GM19455 (cell line): ENCODE data around the gene GYG2.
A peak's percentile ranks its signal among the peaks of the same experiment; 100 is the strongest.
"Not testable (repeated sequence)": the region's sequence is repeated elsewhere in the genome, so short reads cannot be mapped to it uniquely, and the experiment has no call there.

ENCODE experiments used
- ATAC-seq: cut with Tn5 transposase; IDR thresholded peaks from one replicate; pipeline ENCODE4 v1.9.1; 2021; ENCODE audit not compliant: unreplicated experiment

GYG2 gene

DNA sequence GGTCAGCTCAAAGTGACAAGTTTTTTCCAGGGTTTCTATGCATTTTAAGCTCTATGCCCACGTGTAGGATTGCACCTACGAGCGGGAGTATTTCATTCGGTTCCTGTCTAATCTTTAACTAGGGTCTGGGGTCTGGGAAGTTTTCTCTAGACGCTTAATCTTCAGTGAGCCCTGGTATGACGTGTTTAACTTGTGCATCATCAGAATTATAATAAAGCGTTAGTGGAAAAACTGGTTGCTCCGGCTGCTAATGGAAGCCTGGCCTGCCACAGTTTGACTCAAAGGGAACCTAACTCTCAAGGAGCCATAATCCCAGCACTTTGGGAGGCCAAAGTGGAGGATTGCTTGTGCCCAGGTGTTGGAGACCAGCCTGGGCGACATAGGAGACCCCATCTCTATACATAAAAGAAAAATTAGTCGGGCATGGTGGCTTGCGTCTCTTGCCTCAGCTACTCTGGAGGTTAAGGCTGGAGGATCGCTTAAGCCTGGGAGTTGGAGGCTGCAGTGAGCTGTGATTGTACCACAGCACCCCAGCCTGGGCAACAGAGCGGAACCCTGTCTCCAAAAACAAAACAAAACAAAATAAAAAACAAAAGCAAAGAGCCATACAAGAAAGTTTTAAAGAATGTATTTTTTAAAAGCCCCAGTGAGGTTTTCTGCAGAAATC is 70.2 kb downstream of the GYG2 start:
- no peak for ATAC-seq

DNA sequence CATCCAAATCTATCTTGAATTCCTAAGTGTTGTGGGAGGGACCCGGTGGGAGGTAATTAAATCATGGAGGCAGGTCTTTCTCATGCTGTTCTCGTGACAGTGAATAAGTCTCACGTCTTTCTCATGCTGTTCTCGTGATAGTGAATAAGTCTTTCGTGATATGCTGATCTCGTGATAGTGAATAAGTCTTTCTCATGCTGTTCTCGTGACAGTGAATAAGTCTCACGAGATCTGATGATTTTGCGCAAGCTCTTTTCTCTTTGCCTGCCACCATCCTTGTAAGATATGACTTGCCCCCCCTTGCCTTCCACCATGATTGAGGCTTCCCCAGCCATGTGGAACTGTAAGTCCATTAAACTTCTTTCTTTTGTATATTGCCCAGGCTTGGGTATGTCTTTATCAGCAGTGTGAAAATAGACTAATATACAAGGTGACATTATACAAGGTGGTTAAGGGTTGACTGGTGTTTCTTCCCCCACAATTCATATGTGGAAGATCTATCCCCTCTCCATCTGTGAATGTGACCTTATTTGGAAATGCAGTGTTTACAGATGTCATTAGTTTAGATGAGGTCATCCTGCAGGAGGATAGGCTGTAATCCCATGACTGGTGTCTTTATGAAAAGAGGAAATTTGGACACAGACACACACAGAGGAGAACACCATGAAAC is 72.8 kb downstream of the GYG2 start:
- no peak for ATAC-seq

DNA sequence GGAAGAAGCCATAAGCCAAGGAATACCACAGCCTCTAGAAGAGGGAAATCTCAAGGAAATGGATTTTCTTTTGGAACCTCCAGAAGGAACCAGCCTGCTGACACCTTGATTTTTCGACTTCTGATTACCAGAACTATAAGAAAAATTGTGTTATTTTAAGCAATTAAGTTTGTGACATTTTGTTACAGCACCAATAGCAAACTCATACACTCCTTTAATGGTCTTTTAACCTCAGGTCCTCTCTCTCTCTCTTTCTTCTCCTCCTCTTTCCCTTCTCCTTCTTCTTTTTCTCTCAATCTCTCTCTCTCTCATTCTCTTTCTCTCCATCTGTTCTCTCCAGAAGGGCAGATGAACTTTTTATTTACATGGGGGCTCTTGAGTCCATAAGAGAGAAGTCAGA is 74.1 kb downstream of the GYG2 start:
- ATAC-seq = no peak

GRCh38 chrX:2903366-2903765 is 74.6 kb downstream of the GYG2 start:
- ATAC-seq = no peak

GRCh38 chrX:2907295-2907694 is 78.6 kb downstream of the GYG2 start:
- ATAC-seq = no peak

DNA sequence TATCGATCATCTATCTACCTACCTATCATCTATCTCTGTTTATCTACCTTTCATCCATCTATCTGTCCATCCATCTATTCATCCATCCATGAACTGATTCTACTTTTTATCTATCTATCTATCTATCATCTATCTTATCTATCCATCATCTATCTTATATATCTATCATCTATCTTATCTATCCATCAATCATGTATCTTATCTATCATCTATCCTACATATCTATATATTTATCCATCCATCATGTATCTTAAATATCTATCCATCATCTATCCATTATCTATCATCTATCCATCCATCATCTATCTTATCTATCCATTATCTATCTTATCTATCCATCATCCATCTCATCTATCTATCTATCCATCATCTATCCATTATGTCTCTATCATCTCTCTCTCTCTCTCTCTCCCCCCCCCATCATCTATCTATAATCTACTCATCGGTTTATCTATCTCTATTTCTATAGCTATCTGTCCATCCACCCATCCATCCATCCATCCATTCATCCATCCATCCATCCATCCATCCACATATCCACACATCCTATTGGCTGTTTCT is 79.5 kb downstream of the GYG2 start:
- no peak for ATAC-seq

DNA sequence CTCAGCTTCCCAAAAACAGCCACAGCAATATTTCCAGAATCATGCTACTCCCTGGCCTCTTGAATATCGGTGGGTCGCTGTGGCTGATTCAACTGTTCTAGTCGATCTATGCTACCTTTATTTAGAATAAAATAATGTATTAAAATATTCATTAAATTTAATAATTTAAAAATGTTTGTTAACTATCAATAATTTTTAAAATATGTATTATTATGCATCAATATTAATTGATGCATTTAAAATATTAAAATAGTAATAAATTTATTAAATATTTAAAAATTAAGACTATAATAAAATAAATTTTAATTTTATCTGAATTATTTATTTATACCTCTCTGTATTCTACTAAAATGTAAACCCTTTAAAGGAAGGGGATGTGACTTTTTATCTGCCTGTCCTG is 81.4 kb downstream of the GYG2 start:
- no peak for ATAC-seq

- ATAC-seq = no peak
These were observed 84.4 kb downstream of the GYG2 start for GRCh38 chrX:2913118-2913517.

- no peak for ATAC-seq
These were observed 89.0 kb downstream of the GYG2 start for GRCh38 chrX:2917767-2918166.

- ATAC-seq = no peak
These were observed 92.5 kb downstream of the GYG2 start for GRCh38 chrX:2921193-2921592.

DNA sequence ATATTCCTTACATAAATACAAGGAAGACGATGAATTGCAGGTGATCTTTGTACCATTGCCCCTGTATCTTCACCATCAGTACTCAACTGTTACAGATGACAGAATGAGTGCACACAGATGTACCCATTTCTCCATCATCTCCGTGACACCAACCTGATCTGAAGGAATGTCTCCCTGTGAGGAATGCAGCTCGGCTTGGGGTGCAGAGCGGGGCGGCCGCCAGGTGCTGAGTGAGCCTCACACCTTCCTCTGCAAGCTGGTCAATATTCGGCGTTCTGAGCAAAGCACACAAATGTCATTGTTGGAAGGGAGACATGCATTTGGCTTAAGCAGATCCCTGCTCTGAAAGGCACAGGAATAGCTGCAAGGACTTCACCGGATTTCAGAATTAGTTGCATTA is 93.0 kb downstream of the GYG2 start:
- ATAC-seq = no peak

DNA sequence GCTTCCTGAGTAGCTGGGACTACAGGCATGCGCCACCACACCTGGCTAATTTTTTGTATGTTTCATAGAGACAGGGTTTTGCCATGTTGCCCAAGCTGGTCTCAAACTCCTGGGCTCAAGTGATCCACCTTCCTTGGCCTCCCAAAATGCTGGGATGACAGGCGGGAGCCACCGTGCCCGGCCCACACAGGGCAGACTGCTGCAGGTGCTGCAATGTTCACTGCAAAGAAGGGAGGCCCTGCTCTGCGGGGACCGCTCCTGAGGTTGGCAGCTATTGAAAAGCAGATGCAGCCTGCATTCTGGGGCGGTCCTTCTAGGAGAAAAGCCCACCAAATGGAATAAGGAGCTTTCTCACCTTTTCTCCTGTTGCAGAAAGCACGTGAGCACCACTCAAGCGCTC is 95.4 kb downstream of the GYG2 start:
- ATAC-seq = no peak

DNA sequence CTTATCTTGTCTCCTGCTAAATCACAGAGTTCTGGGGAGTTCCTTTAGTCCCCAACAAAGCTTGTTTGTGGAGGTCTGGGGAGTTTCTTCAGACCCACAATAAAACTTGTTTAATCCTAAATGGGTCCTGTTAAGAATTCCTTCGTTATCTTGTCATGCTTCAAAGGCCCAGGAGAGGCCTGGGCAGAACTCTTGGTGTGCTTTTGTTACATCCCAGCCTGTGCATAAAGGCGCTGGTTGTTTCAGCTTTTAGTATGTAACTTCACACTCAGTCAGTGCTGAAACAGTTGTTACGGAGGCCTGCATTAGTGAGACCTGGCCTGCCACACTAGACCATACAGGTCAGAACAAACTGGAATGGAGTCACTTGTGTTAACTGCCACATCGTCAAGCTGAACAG is 97.5 kb downstream of the GYG2 start:
- not testable (repeated sequence) for ATAC-seq

- ATAC-seq = no peak
These were observed 98.0 kb downstream of the GYG2 start for GRCh38 chrX:2926664-2927275.

DNA sequence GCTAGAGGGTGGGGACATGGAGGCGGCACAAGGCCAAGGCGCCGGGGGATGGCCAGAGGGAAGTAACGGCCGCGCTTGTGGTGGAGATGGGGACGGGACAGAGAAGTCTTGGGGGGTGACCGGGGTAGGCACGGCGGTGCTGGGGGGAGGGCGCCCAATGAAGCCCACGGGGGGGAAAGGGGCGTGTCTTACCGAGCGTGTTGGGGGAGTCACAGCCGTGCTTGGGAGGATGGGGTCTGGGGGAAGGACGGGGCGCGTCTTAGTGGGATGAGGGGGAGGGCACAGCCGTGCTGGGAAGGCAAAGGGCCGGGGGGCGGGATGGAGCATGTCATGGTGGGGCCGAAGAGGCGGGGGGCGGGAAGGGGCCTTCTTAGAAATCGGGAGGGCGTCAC is 99.5 kb downstream of the GYG2 start:
- ATAC-seq = no peak

DNA sequence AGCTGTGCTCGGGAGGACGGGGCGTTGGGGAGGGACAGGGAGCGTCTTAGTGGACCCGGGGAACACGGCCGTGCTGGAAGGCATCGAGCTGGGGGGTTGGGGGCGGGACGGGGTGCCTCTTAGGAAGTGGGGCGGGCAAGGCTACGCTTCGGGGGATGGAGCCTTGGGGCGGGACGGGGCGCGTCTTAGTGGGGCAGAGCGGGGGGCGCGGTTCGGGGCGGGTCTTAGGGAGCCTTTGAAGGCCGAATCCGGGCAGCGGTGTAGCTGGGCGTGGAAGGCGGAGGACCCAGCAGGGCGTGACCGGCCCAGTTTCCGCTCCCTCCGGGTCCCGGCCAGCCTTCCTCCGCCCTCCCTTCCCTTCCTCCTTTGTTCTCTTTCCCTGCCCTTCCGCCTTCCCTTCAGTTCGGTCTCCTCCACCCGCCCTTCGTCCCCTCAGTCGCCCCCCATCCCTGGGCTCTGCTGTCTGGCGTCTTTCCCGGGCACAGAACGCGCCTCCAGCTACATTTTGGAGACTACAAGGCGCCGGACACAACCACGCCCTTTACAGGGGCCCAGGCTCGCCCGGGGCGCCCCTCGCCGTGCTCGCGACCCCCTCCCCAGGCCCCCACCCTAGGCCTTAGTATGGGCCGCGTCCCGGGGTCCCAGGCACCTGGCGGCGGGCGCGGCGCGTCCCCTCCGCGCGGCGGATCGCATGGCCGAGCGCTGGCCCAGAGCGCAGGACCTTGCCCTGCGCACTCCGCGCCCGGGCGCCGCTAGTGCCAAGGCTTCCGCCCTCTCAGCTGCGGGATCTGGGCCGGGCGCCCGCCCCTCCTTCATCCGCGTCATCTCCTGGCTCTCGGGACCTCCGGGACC is 100.1 kb downstream of the GYG2 start, which contains the start of gene ARSD:
ARSD (minus strand) TSS at position 757 of the 852 bp plus-strand sequence; CDS start at position 693, 64 bp downstream.
- peak; percentile 89 for ATAC-seq

- no peak for ATAC-seq
These were observed 102.4 kb downstream of the GYG2 start for GRCh38 chrX:2931155-2931554.

GRCh38 chrX:2931612-2932011 is 102.9 kb downstream of the GYG2 start:
- no peak for ATAC-seq
